Ovary (tissue), 1 donor: ENCODE measurements around the gene SMG6.

Experiments used
- EP300 ChIP-seq: sonication (generic); formaldehyde crosslinking; IDR thresholded peaks from one replicate; pipeline ENCODE4 v1.6.1; 2017; ENCODE audit warnings: antibody characterized with exemption
- POLR2A ChIP-seq: fragments of 450-650 bp; IDR thresholded peaks from one replicate; pipeline ENCODE4 v1.6.1; 2017; ENCODE audit warnings: antibody characterized with exemption, mild to moderate bottlenecking, moderate library complexity

- TF ChIP-seq EP300: no peak
- TF ChIP-seq POLR2A: no peak
Measured at GRCh38 chr17:2060681-2061440, 242.7 kb downstream of the SMG6 start.
